Peyer's patch (tissue), 4 donors: ENCODE measurements around the gene HS6ST2.

Source experiments
- POLR2A ChIP-seq, 2 donors: fragments of 450-650 bp; IDR thresholded peaks; one replicate each; pipeline ENCODE4 v1.5.1; 2017; ENCODE audit warnings: antibody characterized with exemption in 2 of 2, mild to moderate bottlenecking in 2 of 2, moderate library complexity in 2 of 2
- TF ChIP-seq, protein P1 (sequence below), 6 experiments: fragments of 450-650 bp in 4 of 6; fragments of 200-600 bp in 2 of 6; sonication (generic) in 1 of 6; IDR thresholded peaks; one replicate each; pipeline ENCODE4 v1.5.1; 2017 to 2019; ENCODE audit warnings: antibody characterized with exemption in 6 of 6, mild to moderate bottlenecking in 3 of 6, moderate library complexity in 1 of 6

GRCh38 chrX:132953354-132953753, 5.1 kb downstream of the HS6ST2 start:
- TF ChIP-seq, protein P1, sequence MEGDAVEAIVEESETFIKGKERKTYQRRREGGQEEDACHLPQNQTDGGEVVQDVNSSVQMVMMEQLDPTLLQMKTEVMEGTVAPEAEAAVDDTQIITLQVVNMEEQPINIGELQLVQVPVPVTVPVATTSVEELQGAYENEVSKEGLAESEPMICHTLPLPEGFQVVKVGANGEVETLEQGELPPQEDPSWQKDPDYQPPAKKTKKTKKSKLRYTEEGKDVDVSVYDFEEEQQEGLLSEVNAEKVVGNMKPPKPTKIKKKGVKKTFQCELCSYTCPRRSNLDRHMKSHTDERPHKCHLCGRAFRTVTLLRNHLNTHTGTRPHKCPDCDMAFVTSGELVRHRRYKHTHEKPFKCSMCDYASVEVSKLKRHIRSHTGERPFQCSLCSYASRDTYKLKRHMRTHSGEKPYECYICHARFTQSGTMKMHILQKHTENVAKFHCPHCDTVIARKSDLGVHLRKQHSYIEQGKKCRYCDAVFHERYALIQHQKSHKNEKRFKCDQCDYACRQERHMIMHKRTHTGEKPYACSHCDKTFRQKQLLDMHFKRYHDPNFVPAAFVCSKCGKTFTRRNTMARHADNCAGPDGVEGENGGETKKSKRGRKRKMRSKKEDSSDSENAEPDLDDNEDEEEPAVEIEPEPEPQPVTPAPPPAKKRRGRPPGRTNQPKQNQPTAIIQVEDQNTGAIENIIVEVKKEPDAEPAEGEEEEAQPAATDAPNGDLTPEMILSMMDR (IDR thresholded peaks at IDR 0.05) = no peak
- TF ChIP-seq POLR2A (IDR thresholded peaks at IDR 0.05) = no peak
